ENCODE data around the gene TCF7L2. TPM values are rescaled to one million over a fixed set of nuclear protein-coding genes. Genes with fewer than 3 reads are reported as not detected.
A peak's percentile ranks its signal among the peaks of the same experiment; 100 is the strongest.

TCF7L2 gene
- total RNA-seq, 1 donor from 2014 or later = 109 TPM

- H3K27ac Mint-ChIP-seq = peak overlapping the region; percentile 7
- no peak for DNase-seq (ENCODE audit: low spot score, unreplicated experiment)
- H3K36me3 Mint-ChIP-seq (ENCODE audit: insufficient read depth) = peaks cover 35% of the 10 kb centered on the region
- H3K4me1 Mint-ChIP-seq (ENCODE audit: low read depth) = peaks cover 23% of the 10 kb centered on the region
- no peak for TF ChIP-seq CTCF (IDR thresholded peaks at IDR 0.05; ENCODE audit: unreplicated experiment)
- no peaks in the 10 kb centered on the region for H3K27me3 Mint-ChIP-seq
- no peak overlapping the region for H3K4me3 Mint-ChIP-seq (ENCODE audit: low read depth)
- H3K9me3 Mint-ChIP-seq (ENCODE audit: low read depth) = no peaks in the 10 kb centered on the region
These were observed 210.6 kb downstream of the TCF7L2 start for GRCh38 chr10:113160641-113161040.

- TF ChIP-seq CTCF (IDR thresholded peaks at IDR 0.05; ENCODE audit: unreplicated experiment) = no peak
- Mint-ChIP-seq H3K4me1 (ENCODE audit: low read depth) (peaks cover 23% of the 10 kb centered on the region), H3K27ac (peak overlapping the region; percentile 12), H3K4me3 (ENCODE audit: low read depth) (no peak overlapping the region), H3K9me3 (ENCODE audit: low read depth) (no peaks in the 10 kb centered on the region), H3K36me3 (ENCODE audit: insufficient read depth) (peaks cover 37% of the 10 kb centered on the region), H3K27me3 (no peaks in the 10 kb centered on the region)
- DNase-seq (ENCODE audit: low spot score, unreplicated experiment) = no peak
These were observed 211.0 kb downstream of the TCF7L2 start for GRCh38 chr10:113161066-113161465.

GRCh38 chr10:113162960-113163359 lies 212.9 kb downstream of the TCF7L2 start:
- Mint-ChIP-seq H3K4me1 (ENCODE audit: low read depth) (peaks cover 21% of the 10 kb centered on the region), H3K9me3 (ENCODE audit: low read depth) (no peaks in the 10 kb centered on the region), H3K4me3 (ENCODE audit: low read depth) (no peak overlapping the region), H3K27ac (peak overlapping the region; percentile 35), H3K27me3 (no peaks in the 10 kb centered on the region), H3K36me3 (ENCODE audit: insufficient read depth) (peaks cover 31% of the 10 kb centered on the region)
- no peak for TF ChIP-seq CTCF (IDR thresholded peaks at IDR 0.05; ENCODE audit: unreplicated experiment)
- DNase-seq (ENCODE audit: low spot score, unreplicated experiment) = no peak

GRCh38 chr10:113165673-113166072 lies 215.6 kb downstream of the TCF7L2 start:
- no peak for DNase-seq (ENCODE audit: low spot score, unreplicated experiment)
- Mint-ChIP-seq H3K27me3 (no peaks in the 10 kb centered on the region), H3K4me1 (ENCODE audit: low read depth) (peaks cover 4% of the 10 kb centered on the region), H3K27ac (no peak overlapping the region), H3K4me3 (ENCODE audit: low read depth) (no peak overlapping the region), H3K9me3 (ENCODE audit: low read depth) (no peaks in the 10 kb centered on the region), H3K36me3 (ENCODE audit: insufficient read depth) (peaks cover 28% of the 10 kb centered on the region)
- TF ChIP-seq CTCF (IDR thresholded peaks at IDR 0.05; ENCODE audit: unreplicated experiment) = no peak

- no peaks in the 10 kb centered on the region for H3K4me1 Mint-ChIP-seq (ENCODE audit: low read depth)
- no peaks in the 10 kb centered on the region for H3K9me3 Mint-ChIP-seq (ENCODE audit: low read depth)
- TF ChIP-seq CTCF (IDR thresholded peaks at IDR 0.05; ENCODE audit: unreplicated experiment) = no peak
- H3K4me3 Mint-ChIP-seq (ENCODE audit: low read depth) = no peak overlapping the region
- no peaks in the 10 kb centered on the region for H3K27me3 Mint-ChIP-seq
- no peak overlapping the region for H3K27ac Mint-ChIP-seq
- peaks cover 18% of the 10 kb centered on the region for H3K36me3 Mint-ChIP-seq (ENCODE audit: insufficient read depth)
- no peak for DNase-seq (ENCODE audit: low spot score, unreplicated experiment)
These were observed 217.7 kb downstream of the TCF7L2 start for GRCh38 chr10:113167702-113168101.
